Neural progenitor cell (in vitro differentiated cells): ENCODE measurements around the gene STEAP2. TPM values are rescaled to one million over a fixed set of nuclear protein-coding genes. Genes with fewer than 3 reads are reported as not detected.

Experiments used
- DNase-seq: peaks from one replicate; pipeline ENCODE4 v3.0.0-alpha.2; 2016; ENCODE audit warnings: low spot score
- H2AFZ ChIP-seq: fragments of 200-600 bp; sonication (generic); replicated peaks from 2 replicates; pipeline ENCODE4 v1.6.1; 2016; ENCODE audit warnings: antibody characterized with exemption
- H3F3A ChIP-seq: fragments of 200-600 bp; sonication (generic); 2 replicates; pipeline ENCODE4 v1.6.1; 2016; ENCODE audit warnings: antibody characterized with exemption, low read depth
- H3K27ac ChIP-seq: fragments of 200-600 bp; sonication (generic); 2 replicates; pipeline ENCODE4 v1.5.1; 2016; ENCODE audit warnings: mild to moderate bottlenecking
- H3K27me3 ChIP-seq: fragments of 200-600 bp; sonication (generic); 2 replicates; pipeline ENCODE4 v1.6.1; 2016; ENCODE audit warnings: mild to moderate bottlenecking, moderate library complexity
- H3K36me3 ChIP-seq: fragments of 200-600 bp; sonication (generic); 2 replicates; pipeline ENCODE4 v1.5.1; 2016
- H3K4me1 ChIP-seq: fragments of 200-600 bp; sonication (generic); 2 replicates; pipeline ENCODE4 v1.6.1; 2016; ENCODE audit warnings: mixed run types
- H3K4me2 ChIP-seq: fragments of 200-600 bp; sonication (generic); 2 replicates; pipeline ENCODE4 v1.6.1; 2016
- H3K4me3 ChIP-seq: fragments of 200-600 bp; sonication (generic); 2 replicates; pipeline ENCODE4 v1.5.1; 2016
- H3K79me2 ChIP-seq: fragments of 200-600 bp; sonication (generic); 2 replicates; pipeline ENCODE4 v1.6.1; 2016; ENCODE audit warnings: low read depth
- H3K9ac ChIP-seq: fragments of 200-600 bp; sonication (generic); 2 replicates; pipeline ENCODE4 v1.6.1; 2016
- H3K9me3 ChIP-seq: fragments of 200-600 bp; sonication (generic); 2 replicates; pipeline ENCODE4 v1.5.1; 2016; ENCODE audit warnings: low read depth
- H4K20me1 ChIP-seq: fragments of 200-600 bp; sonication (generic); 2 replicates; pipeline ENCODE4 v1.6.1; 2016; ENCODE audit warnings: low read depth
- H3K27ac Mint-ChIP-seq: 3 replicates; pipeline ENCODE4 v1.8.0; 2021; ENCODE audit warnings: mixed read lengths
- H3K27me3 Mint-ChIP-seq: 2 replicates; pipeline ENCODE4 v1.8.0; 2022; ENCODE audit warnings: low read depth, mild to moderate bottlenecking, inconsistent platforms, moderate library complexity, mixed read lengths; ENCODE audit not compliant: insufficient read depth
- H3K36me3 Mint-ChIP-seq: 3 replicates; pipeline ENCODE4 v1.8.0; 2021; ENCODE audit warnings: mixed read lengths
- H3K4me1 Mint-ChIP-seq: 3 replicates; pipeline ENCODE4 v1.8.0; 2021; ENCODE audit warnings: mixed read lengths
- H3K4me3 Mint-ChIP-seq: 3 replicates; pipeline ENCODE4 v1.8.0; 2021; ENCODE audit warnings: mild to moderate bottlenecking, moderate library complexity, mixed read lengths
- H3K9me3 Mint-ChIP-seq: 3 replicates; pipeline ENCODE4 v1.8.0; 2020; ENCODE audit warnings: mixed read lengths
- EZH2 ChIP-seq: fragments of 200-600 bp; sonication (generic); IDR thresholded peaks from 2 replicates; pipeline ENCODE4 v1.6.1; 2017; ENCODE audit warnings: antibody characterized with exemption, mild to moderate bottlenecking, moderate library complexity
- EZH2phosphoT487 ChIP-seq: fragments of 200-600 bp; sonication (generic); IDR thresholded peaks from 2 replicates; pipeline ENCODE4 v1.6.1; 2017; ENCODE audit warnings: antibody characterized with exemption
- total RNA-seq: library from RNA; depleted of rRNA; stranded (reverse); fragments of >200 nt; gene quantifications from 2 replicates; pipeline ENCODE4 v1.2.3, GENCODE V29; 2015; ENCODE audit warnings: low replicate concordance
- TF ChIP-seq, protein P1 (sequence below): fragments of 200-600 bp; sonication (generic); IDR thresholded peaks from 2 replicates; pipeline ENCODE4 v1.5.1; 2017; ENCODE audit warnings: antibody characterized with exemption, mild to moderate bottlenecking

The STEAP2 gene
- total RNA-seq, 1 donor from 2014 or later: 3.6 TPM

DNA sequence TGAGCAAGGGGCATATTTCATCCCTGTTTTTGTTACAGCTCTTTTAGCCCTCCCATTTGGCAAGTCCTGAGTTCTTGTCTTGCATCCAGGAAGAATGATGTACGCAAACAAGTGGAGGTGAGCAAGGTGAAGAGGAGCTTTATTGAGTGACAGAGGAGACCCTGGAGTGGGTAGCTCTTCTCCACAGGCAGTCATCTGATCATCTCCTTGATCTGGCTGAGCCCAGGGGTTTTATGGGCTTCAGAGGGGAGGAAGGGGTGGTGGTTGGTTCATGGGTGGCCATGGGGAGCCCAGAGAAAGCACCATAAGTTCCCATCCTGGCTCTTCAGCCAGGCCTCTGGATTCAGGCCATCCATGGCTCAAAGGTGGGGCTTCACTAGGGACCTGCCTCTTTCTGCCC is 35.3 kb upstream of the STEAP2 start:
- Mint-ChIP-seq H3K27ac (no peak overlapping the region), H3K4me1 (no peaks in the 10 kb centered on the region), H3K27me3 (no peaks in the 10 kb centered on the region), H3K36me3 (no peaks in the 10 kb centered on the region), H3K9me3 (peaks cover 4% of the 10 kb centered on the region), H3K4me3 (no peak overlapping the region)
- Histone ChIP-seq H3K9ac (no peak overlapping the region), H3K27me3 (no peaks in the 10 kb centered on the region), H3K4me1 (no peaks in the 10 kb centered on the region), H3K4me2 (no peak overlapping the region), H3K9me3 (no peaks in the 10 kb centered on the region), H3F3A (no peaks in the 10 kb centered on the region), H4K20me1 (no peaks in the 10 kb centered on the region), H3K36me3 (no peaks in the 10 kb centered on the region), H3K79me2 (no peaks in the 10 kb centered on the region), H3K27ac (no peak overlapping the region), H2AFZ (no peak overlapping the region), H3K4me3 (no peak overlapping the region)
- DNase-seq: no peak
- TF ChIP-seq EZH2: no peak
- no peak for TF ChIP-seq EZH2phosphoT487

DNA sequence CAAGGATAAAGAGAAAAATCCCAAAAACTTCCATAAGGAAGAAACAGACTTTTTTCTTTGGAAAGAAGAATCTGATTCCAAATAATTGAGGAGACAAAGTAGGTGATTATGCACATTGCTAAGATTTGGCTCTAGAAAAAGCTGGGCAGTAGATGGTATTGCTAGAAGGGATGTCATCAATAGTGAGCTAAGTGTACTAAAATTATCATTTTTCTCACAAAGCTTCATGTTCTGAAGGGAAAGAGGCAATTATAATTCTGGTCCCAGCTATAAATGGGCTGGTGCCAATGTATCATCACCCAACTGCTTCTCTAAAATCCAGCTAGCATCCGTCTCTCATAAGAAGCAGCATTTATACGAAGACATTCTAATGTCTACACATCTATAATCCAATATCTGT is 33.4 kb upstream of the STEAP2 start:
- TF ChIP-seq EZH2phosphoT487 (no peak), EZH2 (no peak)
- TF ChIP-seq, protein P1, sequence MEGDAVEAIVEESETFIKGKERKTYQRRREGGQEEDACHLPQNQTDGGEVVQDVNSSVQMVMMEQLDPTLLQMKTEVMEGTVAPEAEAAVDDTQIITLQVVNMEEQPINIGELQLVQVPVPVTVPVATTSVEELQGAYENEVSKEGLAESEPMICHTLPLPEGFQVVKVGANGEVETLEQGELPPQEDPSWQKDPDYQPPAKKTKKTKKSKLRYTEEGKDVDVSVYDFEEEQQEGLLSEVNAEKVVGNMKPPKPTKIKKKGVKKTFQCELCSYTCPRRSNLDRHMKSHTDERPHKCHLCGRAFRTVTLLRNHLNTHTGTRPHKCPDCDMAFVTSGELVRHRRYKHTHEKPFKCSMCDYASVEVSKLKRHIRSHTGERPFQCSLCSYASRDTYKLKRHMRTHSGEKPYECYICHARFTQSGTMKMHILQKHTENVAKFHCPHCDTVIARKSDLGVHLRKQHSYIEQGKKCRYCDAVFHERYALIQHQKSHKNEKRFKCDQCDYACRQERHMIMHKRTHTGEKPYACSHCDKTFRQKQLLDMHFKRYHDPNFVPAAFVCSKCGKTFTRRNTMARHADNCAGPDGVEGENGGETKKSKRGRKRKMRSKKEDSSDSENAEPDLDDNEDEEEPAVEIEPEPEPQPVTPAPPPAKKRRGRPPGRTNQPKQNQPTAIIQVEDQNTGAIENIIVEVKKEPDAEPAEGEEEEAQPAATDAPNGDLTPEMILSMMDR: no peak
- H3K27me3 Mint-ChIP-seq: no peaks in the 10 kb centered on the region
- H3K9me3 ChIP-seq: no peaks in the 10 kb centered on the region
- no peak overlapping the region for H3K27ac ChIP-seq
- H3K36me3 ChIP-seq: no peaks in the 10 kb centered on the region
- peaks cover 4% of the 10 kb centered on the region for H3K9me3 Mint-ChIP-seq
- no peak overlapping the region for H3K4me3 ChIP-seq
- H3K4me1 Mint-ChIP-seq: no peaks in the 10 kb centered on the region
- H3K4me3 Mint-ChIP-seq: no peak overlapping the region
- no peak overlapping the region for H3K9ac ChIP-seq
- no peak overlapping the region for H3K4me2 ChIP-seq
- no peaks in the 10 kb centered on the region for H3K4me1 ChIP-seq
- H3K79me2 ChIP-seq: no peaks in the 10 kb centered on the region
- H3K27me3 ChIP-seq: no peaks in the 10 kb centered on the region
- H3F3A ChIP-seq: no peaks in the 10 kb centered on the region
- H4K20me1 ChIP-seq: no peaks in the 10 kb centered on the region
- H3K27ac Mint-ChIP-seq: no peak overlapping the region
- no peak overlapping the region for H2AFZ ChIP-seq
- no peaks in the 10 kb centered on the region for H3K36me3 Mint-ChIP-seq
- no peak for DNase-seq

DNA sequence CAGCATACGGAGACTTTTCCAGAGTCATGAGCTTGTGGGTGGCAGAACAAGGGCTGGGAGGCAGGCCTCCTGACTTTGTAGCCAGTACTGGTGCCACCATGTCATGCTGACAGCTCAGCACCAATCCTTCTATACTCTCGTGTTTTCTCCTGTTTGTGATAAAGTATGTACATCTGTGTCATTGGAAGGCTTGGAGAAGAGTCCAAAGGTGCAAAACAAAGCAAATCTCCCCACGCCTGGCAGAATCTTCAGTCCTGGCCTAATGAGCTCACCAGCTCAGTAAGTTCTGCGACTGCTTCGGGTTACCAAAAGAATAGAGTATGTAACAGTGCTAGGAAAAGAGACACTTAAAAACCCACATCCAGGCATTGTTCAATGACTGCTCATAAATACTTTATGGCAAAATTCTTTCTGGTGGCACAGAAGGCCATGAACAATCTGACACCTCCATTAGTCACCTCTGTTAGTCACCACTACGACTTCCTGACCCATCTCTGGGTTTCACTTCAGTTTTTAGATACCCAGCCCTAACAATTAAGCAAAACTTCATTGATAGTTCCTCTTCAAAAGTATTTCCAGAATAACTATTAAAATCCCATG is 32.8 kb upstream of the STEAP2 start:
- H3F3A ChIP-seq: no peaks in the 10 kb centered on the region
- no peak overlapping the region for H3K9ac ChIP-seq
- Mint-ChIP-seq H3K4me1 (no peaks in the 10 kb centered on the region), H3K9me3 (peaks cover 4% of the 10 kb centered on the region), H3K4me3 (no peak overlapping the region), H3K36me3 (no peaks in the 10 kb centered on the region), H3K27me3 (no peaks in the 10 kb centered on the region), H3K27ac (no peak overlapping the region)
- no peaks in the 10 kb centered on the region for H4K20me1 ChIP-seq
- H3K4me2 ChIP-seq: no peak overlapping the region
- no peaks in the 10 kb centered on the region for H3K9me3 ChIP-seq
- no peaks in the 10 kb centered on the region for H3K27me3 ChIP-seq
- no peak overlapping the region for H3K4me3 ChIP-seq
- TF ChIP-seq, protein P1: no peak
- TF ChIP-seq EZH2phosphoT487 (no peak), EZH2 (no peak)
- no peak overlapping the region for H2AFZ ChIP-seq
- no peaks in the 10 kb centered on the region for H3K4me1 ChIP-seq
- no peaks in the 10 kb centered on the region for H3K36me3 ChIP-seq
- H3K79me2 ChIP-seq: no peaks in the 10 kb centered on the region
- DNase-seq: peak; percentile 4
- no peak overlapping the region for H3K27ac ChIP-seq

DNA sequence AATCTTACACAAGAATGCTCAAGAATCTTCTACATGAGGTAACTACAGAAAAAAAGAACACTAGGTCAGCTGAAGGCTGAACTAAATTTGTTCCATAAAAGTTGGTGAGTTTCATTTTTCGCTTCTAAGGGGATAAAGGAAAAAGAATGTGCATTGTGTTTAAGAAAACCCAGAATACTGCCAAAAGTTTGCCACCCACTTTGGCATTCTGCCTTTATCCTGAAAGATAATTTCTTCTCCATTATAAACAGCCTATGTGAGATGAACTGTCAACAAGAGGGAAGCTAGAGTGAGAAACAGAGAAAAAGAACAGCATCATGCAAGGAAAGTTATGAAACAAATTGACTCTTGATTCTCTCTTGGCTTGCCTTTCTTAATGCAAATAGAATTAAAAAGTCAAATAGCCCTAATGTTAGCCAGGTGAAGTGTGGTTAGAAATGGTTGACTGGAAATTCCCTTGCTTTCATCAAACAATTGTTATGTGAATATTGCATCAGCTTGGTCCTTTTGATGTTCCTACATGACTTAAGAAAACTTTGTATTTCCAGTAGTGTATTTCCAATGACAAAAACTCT is 31.4 kb upstream of the STEAP2 start:
- H4K20me1 ChIP-seq: no peaks in the 10 kb centered on the region
- no peaks in the 10 kb centered on the region for H3F3A ChIP-seq
- Mint-ChIP-seq H3K27me3 (no peaks in the 10 kb centered on the region), H3K9me3 (peaks cover 4% of the 10 kb centered on the region), H3K36me3 (no peaks in the 10 kb centered on the region), H3K4me3 (no peak overlapping the region), H3K27ac (no peak overlapping the region), H3K4me1 (no peaks in the 10 kb centered on the region)
- H3K4me1 ChIP-seq: no peaks in the 10 kb centered on the region
- no peak overlapping the region for H3K4me2 ChIP-seq
- H3K27ac ChIP-seq: no peak overlapping the region
- peak overlapping the region; percentile 23 for H2AFZ ChIP-seq
- no peaks in the 10 kb centered on the region for H3K36me3 ChIP-seq
- H3K27me3 ChIP-seq: no peaks in the 10 kb centered on the region
- no peaks in the 10 kb centered on the region for H3K9me3 ChIP-seq
- DNase-seq: no peak
- TF ChIP-seq EZH2: no peak
- TF ChIP-seq, protein P1: no peak
- no peak for TF ChIP-seq EZH2phosphoT487
- no peak overlapping the region for H3K9ac ChIP-seq
- no peaks in the 10 kb centered on the region for H3K79me2 ChIP-seq
- no peak overlapping the region for H3K4me3 ChIP-seq
